Measurements from ENCODE around the gene IP6K1. TPM values are rescaled to one million over a fixed set of nuclear protein-coding genes. Genes with fewer than 3 reads are reported as not detected.
A peak's percentile ranks its signal among the peaks of the same experiment; 100 is the strongest.
"Not testable (repeated sequence)": the region's sequence is repeated elsewhere in the genome, so short reads cannot be mapped to it uniquely, and the experiment has no call there.

The IP6K1 gene
- total RNA-seq, 1 donor from 2014 or later = 18.5 TPM

GRCh38 chr3:49799105-49799504 lies 12.8 kb upstream of the IP6K1 start:
- intact Hi-C loops (cut with micrococcal nuclease) = no loop called here
- ATAC-seq = no peak

DNA sequence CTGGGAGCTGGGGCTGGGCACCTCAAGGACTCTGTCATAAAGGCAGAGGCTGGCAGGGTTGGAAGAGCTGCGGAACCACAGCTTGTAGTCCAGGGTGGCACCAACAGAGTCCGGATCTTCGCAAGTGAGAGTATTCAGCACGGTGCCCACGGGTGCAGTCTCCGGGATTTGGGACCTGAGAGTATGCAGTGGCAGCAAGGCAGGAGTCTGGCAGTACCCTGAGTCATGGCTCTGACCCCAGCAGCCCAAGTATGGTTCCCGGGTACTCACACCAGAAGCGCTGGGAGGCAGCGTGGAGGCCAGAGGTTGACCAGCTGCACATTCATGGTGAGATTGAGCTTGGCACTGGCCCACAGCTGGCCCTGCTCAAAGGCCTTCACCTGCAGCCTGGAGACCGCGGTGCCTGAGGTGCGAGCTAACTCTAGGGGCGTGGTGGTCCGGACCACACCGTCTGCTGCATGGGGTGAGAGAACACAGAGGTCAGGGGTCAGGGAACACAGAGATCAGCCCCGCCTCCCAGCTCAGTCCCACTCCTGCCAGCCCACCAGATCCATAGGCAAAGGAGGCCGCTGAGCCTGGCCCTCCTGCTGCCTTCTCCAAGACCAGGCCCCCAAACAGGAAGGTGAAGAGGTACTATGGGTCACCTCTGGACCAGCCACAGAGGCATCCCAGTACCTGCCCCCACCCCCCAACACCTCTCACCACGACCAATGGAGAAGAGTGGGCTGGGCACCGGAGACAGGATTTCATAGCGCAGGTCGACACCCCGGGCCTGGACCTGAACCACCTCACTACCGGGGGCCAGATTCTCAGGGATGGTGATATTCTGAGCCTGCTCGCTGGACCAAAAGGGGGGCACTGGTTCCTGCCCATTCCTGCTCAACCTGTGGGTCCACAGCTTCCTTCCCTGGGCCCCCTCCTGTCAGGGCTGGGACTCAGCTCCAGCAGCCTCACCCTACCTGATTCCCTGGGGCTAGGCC lies 8.9 kb upstream of the IP6K1 start:
- no peak for DNase-seq
- intact Hi-C loops (cut with micrococcal nuclease) = no loop called here
- no peak for ATAC-seq

More at GRCh38 chr3:49799105-49799504, 12.8 kb upstream of the IP6K1 start:
- DNase-seq = no peak

DNA sequence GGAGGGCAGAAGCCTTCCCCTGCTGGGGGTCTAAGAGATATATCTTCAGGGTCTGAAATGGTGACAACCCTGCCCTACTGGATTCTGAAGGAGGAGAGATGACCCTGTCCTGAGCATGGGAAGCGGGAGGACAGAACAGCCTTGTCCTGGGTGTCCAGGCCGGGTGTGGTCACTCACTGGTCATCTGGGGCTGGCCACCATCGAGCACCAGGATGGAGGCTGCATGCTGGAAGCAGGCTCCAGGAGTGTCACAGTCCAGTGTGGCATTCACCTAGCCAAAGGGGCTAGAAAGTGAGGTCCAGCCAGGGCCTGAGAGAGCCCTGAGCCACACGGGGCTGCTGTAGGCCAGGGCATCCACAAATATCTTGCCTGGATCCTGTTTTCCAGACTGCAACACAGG lies 8.1 kb upstream of the IP6K1 start:
- intact Hi-C loops (cut with micrococcal nuclease) = no loop called here
- DNase-seq = no peak
- ATAC-seq = no peak

GRCh38 chr3:49793486-49794085 lies 7.2 kb upstream of the IP6K1 start:
- DNase-seq = no peak
- no peak for ATAC-seq
- intact Hi-C loops (cut with micrococcal nuclease) = no loop called here

- DNase-seq (no peak), ATAC-seq (no peak)
- intact Hi-C loops (cut with micrococcal nuclease) = no loop called here
Observed at GRCh38 chr3:49792371-49793150, 6.2 kb upstream of the IP6K1 start.

- intact Hi-C loops (cut with micrococcal nuclease) = no loop called here
- ATAC-seq = no peak
- no peak for DNase-seq
Observed at GRCh38 chr3:49791571-49791970, 5.2 kb upstream of the IP6K1 start.

- intact Hi-C loops (cut with micrococcal nuclease) = no loop called here
- ATAC-seq = no peak
- DNase-seq = no peak
Observed at GRCh38 chr3:49790626-49791411, 4.5 kb upstream of the IP6K1 start.

GRCh38 chr3:49788056-49788455 lies 1.7 kb upstream of the IP6K1 start:
- intact Hi-C loops (cut with micrococcal nuclease) = no loop called here
- DNase-seq (no peak), ATAC-seq (no peak)

DNA sequence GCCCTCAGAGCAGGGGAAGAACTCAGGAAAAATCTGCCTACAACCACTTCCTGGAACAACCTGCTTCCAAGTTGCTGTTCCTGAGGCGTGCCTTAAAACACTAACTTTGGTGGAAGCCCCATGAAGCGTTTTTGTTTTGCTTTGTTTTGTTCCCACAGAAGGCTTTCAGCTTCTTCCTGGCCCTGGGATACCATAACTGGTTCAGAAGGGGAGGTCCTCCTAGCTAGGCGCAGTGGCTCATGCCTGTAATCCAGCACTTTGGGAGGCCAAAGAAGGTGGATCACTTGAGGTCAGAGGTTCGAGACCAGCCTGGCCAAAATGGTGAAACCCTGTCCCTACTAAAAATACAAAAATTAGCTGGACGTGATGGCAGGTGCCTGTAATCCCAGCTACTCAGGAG lies 1.2 kb upstream of the IP6K1 start:
- ATAC-seq = no peak
- no peak for DNase-seq
- intact Hi-C loops (cut with micrococcal nuclease) = no loop called here

GRCh38 chr3:49787182-49787464 lies 781 bp upstream of the IP6K1 start:
- DNase-seq = no peak
- intact Hi-C loops (cut with micrococcal nuclease) = no loop called here
- ATAC-seq = no peak

GRCh38 chr3:49785565-49786356 lies 581 bp downstream of the IP6K1 start:
- ATAC-seq (peak; percentile 59), DNase-seq (no peak)
- intact Hi-C loops (cut with micrococcal nuclease) = no loop called here

DNA sequence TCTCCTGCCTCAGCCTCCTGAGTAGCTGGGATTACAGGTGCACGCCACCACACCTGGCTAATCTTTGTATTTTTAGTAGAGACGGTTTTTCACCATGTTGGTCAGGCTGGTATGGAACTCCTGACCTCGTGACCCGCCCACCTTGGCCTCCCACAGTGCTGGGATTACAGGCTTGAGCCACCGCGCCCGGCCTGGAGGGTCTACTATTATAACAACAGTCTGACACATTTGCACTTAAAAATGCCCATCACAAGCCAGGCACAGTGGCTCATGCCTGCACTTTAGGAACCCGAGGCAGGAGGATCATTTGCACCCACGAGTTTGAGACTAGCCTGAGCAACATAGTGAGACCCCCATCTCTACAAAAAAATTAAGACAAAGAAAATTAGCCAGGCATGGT lies 4.1 kb downstream of the IP6K1 start:
- ATAC-seq; intact Hi-C loops (cut with micrococcal nuclease); DNase-seq: not testable (repeated sequence)

DNA sequence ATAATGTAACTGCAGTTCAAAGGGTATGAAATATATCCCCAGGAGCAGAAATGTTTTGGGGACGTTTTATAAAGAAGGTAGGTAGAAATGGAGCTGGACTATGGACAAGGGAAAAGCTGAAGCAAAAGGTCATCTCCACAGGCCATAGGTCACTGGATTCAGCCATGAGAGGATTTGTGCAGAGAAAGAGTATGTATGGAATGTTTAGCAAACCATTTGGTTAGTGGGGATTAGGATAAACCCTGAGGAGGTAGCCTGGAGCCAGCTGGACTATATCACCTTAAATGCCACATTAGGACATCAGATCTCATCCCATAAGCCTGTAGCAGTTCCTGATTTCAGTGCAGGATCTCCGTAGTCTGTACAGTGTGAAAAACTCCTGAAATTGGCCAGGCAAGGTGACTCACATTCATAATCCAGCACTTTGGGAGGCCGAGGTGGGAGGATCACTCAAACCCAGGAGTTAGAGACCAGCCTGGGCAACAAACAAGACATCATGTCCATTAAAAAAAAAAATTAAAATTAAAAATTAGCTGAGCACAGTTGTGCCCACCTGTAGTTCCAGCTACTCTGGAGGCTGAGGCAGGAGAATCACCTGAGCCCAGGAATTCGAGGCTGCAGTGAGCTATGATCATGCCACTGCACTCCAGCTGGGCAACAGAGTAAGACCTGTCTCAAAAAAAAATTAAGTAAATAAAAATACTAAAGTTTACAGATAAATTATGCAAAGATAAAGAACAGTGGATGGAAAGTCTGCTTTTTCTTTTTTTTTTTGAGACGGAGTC lies 4.7 kb downstream of the IP6K1 start:
- intact Hi-C loops (cut with micrococcal nuclease) = no loop called here
- ATAC-seq (no peak), DNase-seq (no peak)

- DNase-seq; intact Hi-C loops (cut with micrococcal nuclease); ATAC-seq: not testable (repeated sequence)
Observed at GRCh38 chr3:49780975-49781365, 5.4 kb downstream of the IP6K1 start.

GRCh38 chr3:49780080-49780974 lies 6.0 kb downstream of the IP6K1 start:
- no peak for DNase-seq
- intact Hi-C loops (cut with micrococcal nuclease) = no loop called here
- no peak for ATAC-seq

DNA sequence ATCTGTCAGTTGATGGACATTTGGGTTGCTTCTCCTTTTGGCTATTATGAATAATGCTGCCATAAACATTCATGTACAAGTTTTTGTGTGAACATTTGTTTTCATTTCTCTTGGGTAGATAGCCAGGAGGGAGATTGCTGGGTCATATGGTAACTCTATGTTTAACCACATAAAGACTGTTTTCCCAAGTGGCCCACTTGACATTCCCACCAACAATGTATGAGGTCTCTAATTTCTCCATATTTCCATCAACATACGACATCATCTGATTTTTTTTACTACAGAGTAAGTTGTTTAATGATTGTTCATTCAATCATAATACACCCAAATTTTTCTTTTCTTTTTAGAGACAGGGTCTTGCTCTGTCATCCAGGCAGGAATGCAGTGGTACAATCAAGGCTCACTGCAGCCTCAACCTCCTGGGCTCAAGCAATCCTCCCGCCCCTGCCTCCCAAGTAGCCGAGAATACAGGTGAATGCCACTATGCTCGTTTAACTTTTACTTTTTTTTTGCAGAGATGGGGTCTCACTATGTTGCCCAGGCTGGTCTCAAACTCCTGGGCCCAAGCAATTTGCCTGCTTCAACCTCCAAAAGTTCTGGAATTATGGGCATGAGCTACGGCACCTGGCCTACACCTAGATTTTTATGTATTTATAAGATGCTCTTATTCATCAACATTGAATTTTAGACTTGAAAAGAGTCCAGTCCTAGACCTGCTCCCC lies 6.8 kb downstream of the IP6K1 start:
- intact Hi-C loops (cut with micrococcal nuclease) = no loop called here
- DNase-seq (no peak), ATAC-seq (no peak)

Measured in left ventricle myocardium superior (tissue), 1 donor.